ENCODE data around the gene AOPEP.

Gene AOPEP

GRCh38 chr9:94805051-94805489, 78.6 kb downstream of the AOPEP start:
- no peak overlapping the region for H3K4me3 ChIP-seq (replicated peaks; ENCODE audit: low read depth, low read length)
- TF ChIP-seq CTCF (IDR thresholded peaks at IDR 0.05; ENCODE audit: insufficient read depth, low read length, poor library complexity, severe bottlenecking), result no peak
- no peak for DNase-seq (ENCODE audit: extremely low read depth, insufficient read length)

GRCh38 chr9:94805585-94805984, 79.1 kb downstream of the AOPEP start:
- Histone ChIP-seq H3K4me3 (replicated peaks; ENCODE audit: low read depth, low read length) (no peak overlapping the region), H3K36me3 (ENCODE audit: control insufficient read depth, insufficient read depth, low read length) (peaks cover 10% of the 10 kb centered on the region), H3K27me3 (replicated peaks; ENCODE audit: control insufficient read depth, insufficient read depth, low read length) (no peaks in the 10 kb centered on the region)
- no peak for DNase-seq (ENCODE audit: extremely low read depth, insufficient read length)
- no peak for TF ChIP-seq CTCF (IDR thresholded peaks at IDR 0.05; ENCODE audit: insufficient read depth, low read length, poor library complexity, severe bottlenecking)

More at GRCh38 chr9:94805051-94805489, 78.6 kb downstream of the AOPEP start:
- Histone ChIP-seq H3K36me3 (ENCODE audit: control insufficient read depth, insufficient read depth, low read length) (peaks cover 11% of the 10 kb centered on the region), H3K27me3 (replicated peaks; ENCODE audit: control insufficient read depth, insufficient read depth, low read length) (no peaks in the 10 kb centered on the region)

GRCh38 chr9:94806307-94806893, 79.9 kb downstream of the AOPEP start:
- DNase-seq (ENCODE audit: extremely low read depth, insufficient read length), result no peak
- Histone ChIP-seq H3K36me3 (ENCODE audit: control insufficient read depth, insufficient read depth, low read length) (peaks cover 3% of the 10 kb centered on the region; the same call in 1 of the 2 replicates), H3K27me3 (replicated peaks; ENCODE audit: control insufficient read depth, insufficient read depth, low read length) (no peaks in the 10 kb centered on the region), H3K4me3 (replicated peaks; ENCODE audit: low read depth, low read length) (no peak overlapping the region)
- no peak for TF ChIP-seq CTCF (IDR thresholded peaks at IDR 0.05; ENCODE audit: insufficient read depth, low read length, poor library complexity, severe bottlenecking)

GRCh38 chr9:94807556-94807955, 81.1 kb downstream of the AOPEP start:
- TF ChIP-seq CTCF (IDR thresholded peaks at IDR 0.05; ENCODE audit: insufficient read depth, low read length, poor library complexity, severe bottlenecking), result no peak

GRCh38 chr9:94808926-94809700, 82.6 kb downstream of the AOPEP start:
- no peak for DNase-seq (ENCODE audit: extremely low read depth, insufficient read length)
- Histone ChIP-seq H3K4me3 (replicated peaks; ENCODE audit: low read depth, low read length) (no peak overlapping the region), H3K27me3 (replicated peaks; ENCODE audit: control insufficient read depth, insufficient read depth, low read length) (no peaks in the 10 kb centered on the region), H3K36me3 (ENCODE audit: control insufficient read depth, insufficient read depth, low read length) (peaks cover 3% of the 10 kb centered on the region; the same call in 1 of the 2 replicates)
- no peak for TF ChIP-seq CTCF (IDR thresholded peaks at IDR 0.05; ENCODE audit: insufficient read depth, low read length, poor library complexity, severe bottlenecking)

More at GRCh38 chr9:94807556-94807955, 81.1 kb downstream of the AOPEP start:
- Histone ChIP-seq H3K27me3 (replicated peaks; ENCODE audit: control insufficient read depth, insufficient read depth, low read length) (no peaks in the 10 kb centered on the region), H3K36me3 (ENCODE audit: control insufficient read depth, insufficient read depth, low read length) (peaks cover 3% of the 10 kb centered on the region; the same call in 1 of the 2 replicates), H3K4me3 (replicated peaks; ENCODE audit: low read depth, low read length) (no peak overlapping the region)
- no peak for DNase-seq (ENCODE audit: extremely low read depth, insufficient read length)

All from GM06990 (cell line).